A673 (cell line): ENCODE data around the gene MARK2. TPM values are rescaled to one million over a fixed set of nuclear protein-coding genes. Genes with fewer than 3 reads are reported as not detected.

ENCODE experiments used
- BruUV-seq: library from RNA; stranded (reverse); fragments of 400-500 nt; replicated peaks from 2 replicates; lab custom pipeline; 2021; lab: Mats Ljungman, UMichigan
- CTCF ChIA-PET: fragments of 300-600 bp; sonication (Branson Sonifier 250); formaldehyde crosslinking; loops from one replicate; lab custom pipeline; 2022; ENCODE audit warnings: antibody characterized with exemption; lab: Charles Lee
- POLR2A ChIA-PET: fragments of 300-600 bp; sonication (Branson Sonifier 250); formaldehyde crosslinking; loops from one replicate; lab custom pipeline; 2022; ENCODE audit warnings: antibody characterized with exemption; ENCODE audit not compliant: low non-redundant PET; lab: Charles Lee
- DNase-seq: peaks from one replicate; pipeline ENCODE4 v3.0.0-alpha.2; 2015; ENCODE audit warnings: low spot score
- H3K27ac ChIP-seq: fragments of 200-600 bp; sonication (generic); 2 replicates; pipeline ENCODE4 v1.5.1; 2016; ENCODE audit warnings: mixed run types, low read depth, mild to moderate bottlenecking, mixed read lengths, antibody characterized with exemption, low read length; ENCODE audit not compliant: poor library complexity, severe bottlenecking
- H3K27me3 ChIP-seq: fragments of 200-600 bp; sonication (generic); replicated peaks from 2 replicates; pipeline ENCODE4 v1.6.1; 2017; ENCODE audit warnings: mixed run types, low read depth, mild to moderate bottlenecking, mixed read lengths, antibody characterized with exemption, low read length; ENCODE audit not compliant: insufficient read depth, poor library complexity
- H3K36me3 ChIP-seq: fragments of 200-600 bp; sonication (generic); 2 replicates; pipeline ENCODE4 v1.6.1; 2016; ENCODE audit warnings: mixed run types, mild to moderate bottlenecking, mixed read lengths, antibody characterized with exemption, low read length; ENCODE audit not compliant: insufficient read depth, poor library complexity, severe bottlenecking
- H3K4me1 ChIP-seq: fragments of 200-600 bp; sonication (generic); 2 replicates; pipeline ENCODE4 v1.6.1; 2017; ENCODE audit warnings: mixed run types, mild to moderate bottlenecking, mixed read lengths, antibody characterized with exemption, low read length; ENCODE audit not compliant: insufficient read depth, poor library complexity, severe bottlenecking
- H3K4me3 ChIP-seq: fragments of 200-600 bp; sonication (generic); 2 replicates; pipeline ENCODE4 v1.5.1; 2016; ENCODE audit warnings: low read depth, mixed run types, mild to moderate bottlenecking, mixed read lengths, low read length; ENCODE audit not compliant: poor library complexity, severe bottlenecking
- H3K9me3 ChIP-seq: fragments of 200-600 bp; sonication (generic); 2 replicates; pipeline ENCODE4 v1.6.1; 2016; ENCODE audit warnings: mixed run types, low read depth, mild to moderate bottlenecking, mixed read lengths, antibody characterized with exemption, low read length; ENCODE audit not compliant: poor library complexity, severe bottlenecking
- CTCF ChIP-seq: fragments of 300-800, 200-600 bp; sonication (generic); conservative IDR thresholded peaks from 2 replicates; pipeline ENCODE4 v1.5.1; 2017; ENCODE audit warnings: low read depth, mild to moderate bottlenecking, antibody characterized with exemption, low read length, moderate library complexity, mixed read lengths
- EZH2 ChIP-seq: fragments of 200-600 bp; sonication (generic); IDR thresholded peaks from 2 replicates; pipeline ENCODE4 v1.6.1; 2017; ENCODE audit warnings: borderline replicate concordance, low read depth, mild to moderate bottlenecking, mixed read lengths, antibody characterized with exemption, low read length; ENCODE audit not compliant: poor library complexity, severe bottlenecking
- intact Hi-C: fragments of 100-400 bp; cut with micrococcal nuclease; formaldehyde crosslinking; loops from one replicate; pipeline ENCODE4 v1.10.0; 2022; ENCODE audit not compliant: unreplicated experiment
- total RNA-seq: library from RNA; stranded (reverse); gene quantifications from 2 replicates; pipeline ENCODE4 v1.2.3, GENCODE V29; 2021

Gene MARK2
- total RNA-seq, 1 experiment from 2014 or later: 61.7 TPM

DNA sequence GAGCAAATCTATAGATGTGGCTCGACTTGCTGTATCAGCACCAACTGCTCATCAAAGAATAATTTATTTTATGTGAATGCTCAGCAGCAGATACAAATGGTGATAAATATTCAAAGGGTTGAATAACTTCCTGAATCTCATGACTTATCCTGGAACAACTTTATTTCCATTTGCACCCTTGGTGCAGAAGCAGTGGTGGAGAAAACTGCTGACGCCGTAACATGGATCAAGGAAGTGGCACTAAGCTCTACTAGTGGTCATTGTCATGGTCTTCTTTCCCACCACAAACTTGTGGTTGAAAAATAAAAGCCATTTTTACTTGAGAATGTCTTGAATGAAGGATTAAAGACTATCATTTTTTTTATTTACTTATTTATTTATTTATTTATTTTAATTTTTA lies 14.6 kb downstream of the MARK2 start:
- no peaks in the 10 kb centered on the region for H3K9me3 ChIP-seq
- BruUV-seq: no TSS peak
- H3K4me1 ChIP-seq: peaks cover 19% of the 10 kb centered on the region
- POLR2A ChIA-PET: no interaction called here
- H3K36me3 ChIP-seq: no peaks in the 10 kb centered on the region
- CTCF ChIA-PET: no interaction called here
- intact Hi-C loops: no loop called here
- no peaks in the 10 kb centered on the region for H3K27me3 ChIP-seq
- DNase-seq: peak; percentile 49
- H3K27ac ChIP-seq: peak overlapping the region; percentile 48
- TF ChIP-seq CTCF: no peak
- no peak for TF ChIP-seq EZH2
- no peak overlapping the region for H3K4me3 ChIP-seq

GRCh38 chr11:63854696-63855095 lies 15.8 kb downstream of the MARK2 start:
- no peak overlapping the region for H3K4me3 ChIP-seq
- H3K9me3 ChIP-seq: no peaks in the 10 kb centered on the region
- BruUV-seq: no TSS peak
- ChIA-PET CTCF (interaction anchor here (0.6 kb wide), 1 partner anchor 794 kb away, joined by 5 read pairs; no protein-coding TSS in a partner anchor), POLR2A (no interaction called here)
- no peaks in the 10 kb centered on the region for H3K36me3 ChIP-seq
- H3K4me1 ChIP-seq: peaks cover 24% of the 10 kb centered on the region
- no peaks in the 10 kb centered on the region for H3K27me3 ChIP-seq
- no peak overlapping the region for H3K27ac ChIP-seq
- TF ChIP-seq EZH2 (no peak), CTCF (no peak)
- intact Hi-C loops: no loop called here
- DNase-seq: no peak

DNA sequence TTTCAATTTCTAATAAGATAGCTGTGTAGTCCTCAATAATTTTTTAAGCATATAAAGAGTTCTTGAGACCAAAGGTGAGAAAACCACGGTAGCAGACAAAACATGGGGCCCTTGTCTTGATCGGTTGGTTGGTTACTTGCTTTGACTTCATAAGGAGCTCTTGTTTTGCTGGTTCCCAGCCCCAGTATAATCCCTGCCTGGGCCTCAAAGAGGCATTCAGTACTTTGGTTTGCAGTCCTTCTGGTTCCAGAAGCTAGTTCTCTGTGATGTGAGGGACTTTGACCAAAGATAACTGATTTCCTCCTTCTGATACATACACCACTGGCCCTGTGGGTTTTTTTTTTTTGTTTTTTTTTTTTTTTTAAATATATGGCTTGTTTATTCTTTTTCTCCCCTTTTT lies 17.1 kb downstream of the MARK2 start:
- Histone ChIP-seq H3K27me3 (no peaks in the 10 kb centered on the region), H3K36me3 (no peaks in the 10 kb centered on the region), H3K4me1 (peaks cover 24% of the 10 kb centered on the region), H3K27ac (no peak overlapping the region), H3K4me3 (no peak overlapping the region), H3K9me3 (no peaks in the 10 kb centered on the region)
- BruUV-seq: no TSS peak
- CTCF ChIA-PET: no interaction called here
- DNase-seq: no peak
- TF ChIP-seq EZH2 (no peak), CTCF (no peak)
- POLR2A ChIA-PET: interaction anchor here (0.5 to 0.6 kb wide), 2 partner anchors 133 to 167 kb away, joined by 3 to 4 read pairs; no protein-coding TSS in a partner anchor
- intact Hi-C loops: no loop called here
